Adrenal gland (tissue), 12 donors: Measurements from ENCODE around the gene FYB1. TPM values are rescaled to one million over a fixed set of nuclear protein-coding genes. Genes with fewer than 3 reads are reported as not detected.

ENCODE experiments used
- DNase-seq, 7 donors: peaks; one replicate each; pipeline ENCODE4 v3.0.0-alpha.2; 2019 to 2020
- H3K27ac ChIP-seq, 5 donors: fragments of 200-600 bp; sonication (generic) in 4 of 5; 1 replicate in 3 of 5; 2 replicates in 2 of 5; pipeline versions ENCODE4 v1.5.1 to v1.8.0; 2016 to 2020; ENCODE audit warnings: mild to moderate bottlenecking in 1 of 5
- H3K27me3 ChIP-seq: fragments of 200-600 bp; 2 replicates; pipeline ENCODE4 v1.8.0; 2021
- H3K36me3 ChIP-seq, 2 donors: fragments of 200-600 bp; replicated peaks in 1 of 2; 1 replicate in 1 of 2; 2 replicates in 1 of 2; pipeline versions ENCODE4 v1.5.1 to v1.8.0; 2018 to 2022
- H3K4me1 ChIP-seq, 2 donors: fragments of 200-600 bp; replicated peaks in 1 of 2; 1 replicate in 1 of 2; 2 replicates in 1 of 2; pipeline versions ENCODE4 v1.5.1 to v1.8.0; 2018 to 2021
- H3K4me3 ChIP-seq, 4 donors: fragments of 200-600 bp; sonication (generic) in 3 of 4; one replicate each; pipeline ENCODE4 v1.5.1; 2016 to 2018
- H3K9me3 ChIP-seq, 3 donors: fragments of 200-600 bp; sonication (generic) in 1 of 3; replicated peaks in 1 of 3; 1 replicate in 2 of 3; 2 replicates in 1 of 3; pipeline versions ENCODE4 v1.5.1 to v1.8.0; 2016 to 2021
- POLR2A ChIP-seq, 2 donors: fragments of 450-650 bp; IDR thresholded peaks; one replicate each; pipeline ENCODE4 v1.6.1; 2017; ENCODE audit warnings: antibody characterized with exemption in 2 of 2, mild to moderate bottlenecking in 2 of 2, moderate library complexity in 1 of 2
- WGBS, 4 donors: extraction: QIAGEN DNeasy Blood & Tissue Kit in 2 of 4; methylation state at CpG; one replicate each; pipeline versions ENCODE4 v1.1.5 to v1.1.7; 2013 to 2017; 5-methylcytosine and 5-hydroxymethylcytosine counted together
- intact Hi-C, 2 donors: fragments of 100-400 bp; cut with DNase I; formaldehyde crosslinking; loops; one replicate each; pipeline versions ENCODE4 v1.14.1 to v1.15.0; 2022 to 2023
- polyA plus RNA-seq, 3 donors: library from polyadenylated mRNA; stranded (reverse); fragments of 200-250 nt in 2 of 3; fragments of 350-450 nt in 1 of 3; fragmentation: Illumina TruSeq in 1 of 3; extraction: RNeasy Lipid Tissue Mini Kit (QIAGEN cat#74804) in 1 of 3; gene quantifications; one replicate each; pipeline ENCODE4 v1.2.3, GENCODE V29; 2013 to 2014
- total RNA-seq, 9 donors: library from RNA; depleted of rRNA in 4 of 9; stranded (reverse); fragments of >200 nt in 4 of 9; fragments of 120-200 nt in 1 of 9; fragmentation: NEBNext Ultra II Directional in 1 of 9; extraction: Animal tissue kit (Norgen Biotek cat#: 25700) in 1 of 9; gene quantifications; one replicate each; pipeline versions ENCODE4 v1.1.0 to v1.2.4, GENCODE V29; 2013 to 2023
- TF ChIP-seq, protein P1 (sequence below), 6 experiments: fragments of 450-650 bp in 4 of 6; fragments of 200-600 bp in 2 of 6; sonication (generic) in 1 of 6; IDR thresholded peaks; 1 replicate in 5 of 6; 2 replicates in 1 of 6; pipeline versions ENCODE4 v1.5.1 to v1.8.0; 2016 to 2021; ENCODE audit warnings: antibody characterized with exemption in 6 of 6, mild to moderate bottlenecking in 2 of 6, moderate library complexity in 1 of 6
- donor health status: healthy with polysubstance abuse.
- donor health status: Bipolar disorder and iron deficiency.
- donor health status: DM: yes; HTN: yes; CAD: no.
- donor health status: DM: no; HTN: no; CAD: no.
- donor health status: DM: no; HTN: no; CAD: no.
- donor health status: DM: yes; HTN: yes; CAD: no.

The FYB1 gene
- total and polyA plus RNA-seq, 12 donors: 1.6 to 29.8 (median 13.6) TPM

DNA sequence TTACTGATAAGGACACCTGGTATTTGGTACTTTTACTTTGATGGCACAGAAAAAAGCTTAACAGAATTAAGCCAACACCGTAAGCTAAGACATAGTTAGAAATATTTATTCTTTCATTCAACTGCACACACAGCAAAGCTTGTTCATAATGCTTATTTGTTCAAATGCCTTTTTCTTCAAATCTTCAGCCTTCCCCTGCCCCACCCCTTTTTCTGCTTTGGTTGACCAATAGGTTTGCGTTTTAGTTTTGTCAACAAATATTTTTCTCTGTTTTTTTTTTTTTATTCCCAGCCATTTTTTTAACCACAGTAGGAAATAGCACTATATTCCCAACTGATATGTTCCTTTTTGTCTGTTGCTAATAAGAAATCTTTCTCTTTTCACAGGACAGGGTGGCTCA is 140.2 kb downstream of the FYB1 start:
- Histone ChIP-seq H3K4me1 (peaks cover 2 to 17% of the 10 kb centered on the region in 2 donors), H3K27ac (no peak overlapping the region), H3K9me3 (no peaks in the 10 kb centered on the region), H3K4me3 (no peak overlapping the region), H3K27me3 (no peaks in the 10 kb centered on the region), H3K36me3 (no peaks in the 10 kb centered on the region)
- TF ChIP-seq, protein P1, sequence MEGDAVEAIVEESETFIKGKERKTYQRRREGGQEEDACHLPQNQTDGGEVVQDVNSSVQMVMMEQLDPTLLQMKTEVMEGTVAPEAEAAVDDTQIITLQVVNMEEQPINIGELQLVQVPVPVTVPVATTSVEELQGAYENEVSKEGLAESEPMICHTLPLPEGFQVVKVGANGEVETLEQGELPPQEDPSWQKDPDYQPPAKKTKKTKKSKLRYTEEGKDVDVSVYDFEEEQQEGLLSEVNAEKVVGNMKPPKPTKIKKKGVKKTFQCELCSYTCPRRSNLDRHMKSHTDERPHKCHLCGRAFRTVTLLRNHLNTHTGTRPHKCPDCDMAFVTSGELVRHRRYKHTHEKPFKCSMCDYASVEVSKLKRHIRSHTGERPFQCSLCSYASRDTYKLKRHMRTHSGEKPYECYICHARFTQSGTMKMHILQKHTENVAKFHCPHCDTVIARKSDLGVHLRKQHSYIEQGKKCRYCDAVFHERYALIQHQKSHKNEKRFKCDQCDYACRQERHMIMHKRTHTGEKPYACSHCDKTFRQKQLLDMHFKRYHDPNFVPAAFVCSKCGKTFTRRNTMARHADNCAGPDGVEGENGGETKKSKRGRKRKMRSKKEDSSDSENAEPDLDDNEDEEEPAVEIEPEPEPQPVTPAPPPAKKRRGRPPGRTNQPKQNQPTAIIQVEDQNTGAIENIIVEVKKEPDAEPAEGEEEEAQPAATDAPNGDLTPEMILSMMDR (IDR thresholded peaks at IDR 0.05): no peak
- no peak for TF ChIP-seq POLR2A (IDR thresholded peaks at IDR 0.05)
- no peak for DNase-seq
- 81 to 87% (median 84%) methylated on average over 2 of the region's 2 CpGs for WGBS, 4 donors
- intact Hi-C loops: no loop called here

DNA sequence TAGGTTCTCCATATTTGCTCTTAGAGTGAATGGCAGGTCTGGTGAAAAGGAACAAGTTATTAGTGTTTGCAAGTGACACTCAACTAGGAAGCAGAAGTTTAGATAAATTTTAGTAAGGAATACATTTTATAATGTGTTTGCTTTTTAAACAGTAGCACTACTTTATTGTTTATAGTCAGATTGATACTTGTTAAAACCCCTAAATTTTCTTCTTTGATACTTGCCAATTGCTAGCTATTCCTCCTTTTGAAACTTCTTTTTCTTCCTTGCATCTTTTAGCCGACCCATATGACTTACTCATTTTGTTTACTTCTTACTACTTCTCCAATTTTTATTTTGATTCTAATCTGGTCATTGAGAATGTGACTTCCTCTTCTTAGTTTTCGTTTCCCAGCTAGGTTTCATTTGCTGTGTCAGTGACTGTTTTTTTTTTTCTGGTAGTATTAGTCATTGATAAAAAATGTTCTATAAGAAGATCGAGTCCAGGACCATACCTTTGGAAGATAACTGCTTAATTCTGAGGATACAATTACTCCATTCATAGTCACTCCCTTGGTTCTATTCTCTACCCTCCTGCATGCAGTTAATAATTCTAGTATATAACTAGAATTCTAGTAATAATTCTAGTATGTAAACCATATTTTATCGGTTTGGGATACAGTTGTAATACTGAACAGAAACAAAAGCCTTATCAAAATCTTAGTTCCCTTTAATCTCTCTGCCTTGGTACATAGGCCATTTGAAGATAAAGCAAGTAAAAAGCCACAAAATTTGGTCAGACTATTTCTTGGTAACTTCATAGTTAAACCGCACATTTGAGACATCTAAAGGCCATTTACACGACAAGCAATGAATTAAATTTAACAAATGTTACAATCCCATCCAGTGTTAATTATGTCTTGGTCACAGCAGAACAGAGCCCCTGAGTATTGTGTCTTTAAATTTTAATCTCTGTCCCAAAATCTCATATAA is 142.3 kb downstream of the FYB1 start:
- H3K27ac ChIP-seq: peak overlapping the region in 1 of 5 donors; percentile 24
- no peaks in the 10 kb centered on the region for H3K36me3 ChIP-seq
- 46 to 55% (median 53%) methylated on average over 6 of the region's 6 CpGs for WGBS, 4 donors
- H3K27me3 ChIP-seq: no peaks in the 10 kb centered on the region
- peaks cover 6 to 28% of the 10 kb centered on the region in 2 donors for H3K4me1 ChIP-seq
- intact Hi-C loops: no loop called here
- no peak for DNase-seq
- no peaks in the 10 kb centered on the region for H3K9me3 ChIP-seq
- H3K4me3 ChIP-seq: no peak overlapping the region
- TF ChIP-seq, protein P1 (IDR thresholded peaks at IDR 0.05): no peak
- TF ChIP-seq POLR2A (IDR thresholded peaks at IDR 0.05): no peak

DNA sequence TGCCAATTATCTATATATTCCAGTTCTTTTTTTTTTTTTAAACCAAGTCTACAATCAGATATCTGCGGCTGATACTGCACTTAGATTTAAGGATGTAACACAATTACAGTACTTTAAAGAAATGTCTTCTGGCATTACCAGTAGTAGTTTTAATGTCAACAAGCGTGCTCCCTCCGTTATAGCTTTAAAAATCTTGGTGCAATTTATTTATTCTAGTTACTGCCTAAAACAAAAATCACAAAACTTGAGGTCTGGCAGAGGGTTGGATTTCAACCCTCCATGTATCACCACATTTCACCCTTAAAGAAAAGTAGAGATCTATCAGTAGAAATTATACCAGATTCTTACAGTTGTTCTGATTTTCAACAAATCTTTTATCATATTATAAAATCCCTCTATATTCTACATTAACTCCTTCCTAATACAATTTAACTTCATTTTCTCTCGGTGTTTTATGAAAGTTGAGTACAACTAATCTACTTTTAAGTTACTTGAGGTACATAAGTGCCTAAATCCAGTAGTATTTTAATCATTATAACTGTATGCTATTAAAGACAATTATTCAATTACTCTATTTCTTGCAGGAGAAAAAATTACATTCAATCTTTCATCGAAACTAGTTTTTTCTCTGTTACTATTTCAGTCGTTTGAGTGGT is 143.1 kb downstream of the FYB1 start:
- Histone ChIP-seq H3K36me3 (no peaks in the 10 kb centered on the region), H3K9me3 (no peaks in the 10 kb centered on the region), H3K27me3 (no peaks in the 10 kb centered on the region), H3K4me1 (peaks cover 6 to 36% of the 10 kb centered on the region in 2 donors), H3K27ac (peak overlapping the region in 1 of 5 donors; percentile 24), H3K4me3 (no peak overlapping the region)
- TF ChIP-seq, protein P1 (IDR thresholded peaks at IDR 0.05): no peak
- no peak for TF ChIP-seq POLR2A (IDR thresholded peaks at IDR 0.05)
- DNase-seq: no peak
- intact Hi-C loops: no loop called here
- WGBS, 4 donors: 84 to 88% (median 87%) methylated on average over 6 of the region's 6 CpGs
